Left kidney (tissue), 2 donors: ENCODE data around the gene PKD2. TPM values are rescaled to one million over a fixed set of nuclear protein-coding genes. Genes with fewer than 3 reads are reported as not detected.
"Not testable (repeated sequence)": the region's sequence is repeated elsewhere in the genome, so short reads cannot be mapped to it uniquely, and the experiment has no call there.

Experiments
- DNase-seq: peaks from one replicate; pipeline ENCODE4 v3.0.0-alpha.2; 2013
- polyA plus RNA-seq: library from polyadenylated mRNA; unstranded; fragments of 120-200 nt; gene quantifications from one replicate; pipeline ENCODE4 v1.2.1, GENCODE V29; 2013; ENCODE audit not compliant: insufficient read length

Gene PKD2
- polyA plus RNA-seq, 1 donor: 98.1 TPM

GRCh38 chr4:88025868-88026661, 18.6 kb downstream of the PKD2 start:
- not testable (repeated sequence) for DNase-seq

- no peak for DNase-seq
Observed at GRCh38 chr4:88027611-88028608, 20.5 kb downstream of the PKD2 start.

- no peak for DNase-seq
Observed at GRCh38 chr4:88028946-88029345, 21.5 kb downstream of the PKD2 start.

- DNase-seq: no peak
Observed at GRCh38 chr4:88029556-88029955, 22.1 kb downstream of the PKD2 start.

- no peak for DNase-seq
Observed at GRCh38 chr4:88030565-88031310, 23.3 kb downstream of the PKD2 start.

- peak; percentile 55 for DNase-seq
Observed at GRCh38 chr4:88033309-88033708, 25.9 kb downstream of the PKD2 start.

GRCh38 chr4:88035292-88035691, 27.9 kb downstream of the PKD2 start:
- no peak for DNase-seq

GRCh38 chr4:88037447-88037846, 30.0 kb downstream of the PKD2 start:
- no peak for DNase-seq

GRCh38 chr4:88037936-88038335, 30.5 kb downstream of the PKD2 start:
- DNase-seq: no peak

GRCh38 chr4:88040707-88041106, 33.3 kb downstream of the PKD2 start:
- DNase-seq: no peak

GRCh38 chr4:88041626-88042025, 34.2 kb downstream of the PKD2 start:
- no peak for DNase-seq

- no peak for DNase-seq
Observed at GRCh38 chr4:88043001-88043400, 35.6 kb downstream of the PKD2 start.

- DNase-seq: no peak
Observed at GRCh38 chr4:88043586-88044340, 36.3 kb downstream of the PKD2 start.

GRCh38 chr4:88045021-88045420, 37.6 kb downstream of the PKD2 start:
- no peak for DNase-seq

GRCh38 chr4:88054229-88054628, 46.8 kb downstream of the PKD2 start:
- DNase-seq: no peak

GRCh38 chr4:88054901-88055300, 47.5 kb downstream of the PKD2 start:
- DNase-seq: no peak

- DNase-seq: no peak
Observed at GRCh38 chr4:88058295-88058694, 50.9 kb downstream of the PKD2 start.

- no peak for DNase-seq
Observed at GRCh38 chr4:88059766-88060165, 52.3 kb downstream of the PKD2 start.

GRCh38 chr4:88060431-88060830, 53.0 kb downstream of the PKD2 start:
- DNase-seq: no peak

GRCh38 chr4:88062311-88062710, 54.9 kb downstream of the PKD2 start:
- DNase-seq: no peak

GRCh38 chr4:88062843-88063242, 55.4 kb downstream of the PKD2 start:
- no peak for DNase-seq
